H9 (cell line): ENCODE results near the gene PROC. TPM values are rescaled to one million over a fixed set of nuclear protein-coding genes. Genes with fewer than 3 reads are reported as not detected.

Experiments
- DNase-seq: peaks from one replicate; pipeline ENCODE4 v3.0.0-alpha.2; 2017
- H2AFZ ChIP-seq: one replicate; pipeline ENCODE4 v1.6.1; 2013; ENCODE audit warnings: mild to moderate bottlenecking, low read length, control low read depth, moderate library complexity
- H2AK5ac ChIP-seq: 2 replicates; pipeline ENCODE4 v1.6.1; 2013; ENCODE audit warnings: low read length, control low read depth, mixed read lengths; ENCODE audit not compliant: insufficient read length
- H2BK120ac ChIP-seq: one replicate; pipeline ENCODE4 v1.6.1; 2013; ENCODE audit warnings: low read depth, mild to moderate bottlenecking, low read length, control low read depth, inconsistent platforms; ENCODE audit not compliant: poor library complexity, severe bottlenecking
- H2BK12ac ChIP-seq: 2 replicates; pipeline ENCODE4 v1.6.1; 2013; ENCODE audit warnings: low read length, control low read depth, mixed read lengths, low read depth; ENCODE audit not compliant: insufficient read length
- H2BK15ac ChIP-seq: 2 replicates; pipeline ENCODE4 v1.6.1; 2013; ENCODE audit warnings: low read depth, low read length, control low read depth
- H2BK20ac ChIP-seq: one replicate; pipeline ENCODE4 v1.6.1; 2013; ENCODE audit warnings: low read depth, mild to moderate bottlenecking, low read length, control low read depth, inconsistent platforms; ENCODE audit not compliant: poor library complexity, severe bottlenecking
- H2BK5ac ChIP-seq: 2 replicates; pipeline ENCODE4 v1.6.1; 2013; ENCODE audit warnings: low read length, control low read depth, mixed read lengths; ENCODE audit not compliant: insufficient read length
- H3K14ac ChIP-seq: 2 replicates; pipeline ENCODE4 v1.6.1; 2013; ENCODE audit warnings: low read length, control low read depth; ENCODE audit not compliant: insufficient read depth
- H3K18ac ChIP-seq: 2 replicates; pipeline ENCODE4 v1.6.1; 2013; ENCODE audit warnings: low read depth, mild to moderate bottlenecking, mixed read lengths, low read length, control low read depth; ENCODE audit not compliant: insufficient read length
- H3K23ac ChIP-seq: 2 replicates; pipeline ENCODE4 v1.6.1; 2013; ENCODE audit warnings: low read length, control low read depth, mixed read lengths, low read depth; ENCODE audit not compliant: insufficient read length
- H3K23me2 ChIP-seq: 2 replicates; pipeline ENCODE4 v1.6.1; 2013; ENCODE audit warnings: low read depth, mild to moderate bottlenecking, mixed read lengths, low read length, control low read depth; ENCODE audit not compliant: insufficient read length, poor library complexity, severe bottlenecking
- H3K27ac ChIP-seq: 2 replicates; pipeline ENCODE4 v1.5.1; 2013; ENCODE audit warnings: low read length, control low read depth, mixed read lengths, low read depth; ENCODE audit not compliant: insufficient read length
- H3K27me3 ChIP-seq: 2 replicates; pipeline ENCODE4 v1.6.1; 2013; ENCODE audit warnings: low read length, control low read depth, inconsistent platforms; ENCODE audit not compliant: insufficient read depth
- H3K4ac ChIP-seq: 2 replicates; pipeline ENCODE4 v1.6.1; 2013; ENCODE audit warnings: low read depth, mild to moderate bottlenecking, control low read depth, inconsistent platforms, low read length, moderate library complexity
- H3K4me1 ChIP-seq: 2 replicates; pipeline ENCODE4 v1.6.1; 2013; ENCODE audit warnings: low read length, control low read depth, inconsistent platforms; ENCODE audit not compliant: insufficient read depth
- H3K4me2 ChIP-seq: 2 replicates; pipeline ENCODE4 v1.6.1; 2013; ENCODE audit warnings: low read length, control low read depth, mixed read lengths; ENCODE audit not compliant: insufficient read length, insufficient read depth
- H3K56ac ChIP-seq: 2 replicates; pipeline ENCODE4 v1.6.1; 2013; ENCODE audit warnings: low read depth, mild to moderate bottlenecking, mixed read lengths, low read length, control low read depth; ENCODE audit not compliant: insufficient read length
- H3K79me1 ChIP-seq: 2 replicates; pipeline ENCODE4 v1.6.1; 2013; ENCODE audit warnings: low read depth, mild to moderate bottlenecking, moderate library complexity, low read length, control low read depth, inconsistent platforms; ENCODE audit not compliant: insufficient read depth, poor library complexity, severe bottlenecking
- H3K79me2 ChIP-seq: 2 replicates; pipeline ENCODE4 v1.6.1; 2013; ENCODE audit warnings: low read length, control low read depth, inconsistent platforms; ENCODE audit not compliant: insufficient read depth
- H3K9ac ChIP-seq: 2 replicates; pipeline ENCODE4 v1.6.1; 2013; ENCODE audit warnings: low read length, control low read depth, mixed read lengths; ENCODE audit not compliant: insufficient read length; ENCODE audit errors: extremely low read depth
- H3K9me3 ChIP-seq: one replicate; pipeline ENCODE4 v1.6.1; 2013; ENCODE audit warnings: low read depth, low read length, inconsistent platforms; ENCODE audit not compliant: control insufficient read depth
- H3T11ph ChIP-seq: one replicate; pipeline ENCODE4 v1.6.1; 2013; ENCODE audit warnings: mild to moderate bottlenecking, low read length, control low read depth, inconsistent platforms
- H4K20me1 ChIP-seq: one replicate; pipeline ENCODE4 v1.6.1; 2013; ENCODE audit not compliant: control insufficient read depth, insufficient read length, insufficient read depth
- H4K5ac ChIP-seq: 2 replicates; pipeline ENCODE4 v1.6.1; 2013; ENCODE audit warnings: low read depth, mild to moderate bottlenecking, mixed read lengths, low read length, control low read depth; ENCODE audit not compliant: insufficient read length
- H4K8ac ChIP-seq: replicated peaks from 2 replicates; pipeline ENCODE4 v1.6.1; 2013; ENCODE audit warnings: low read length, control low read depth, mixed read lengths, low read depth; ENCODE audit not compliant: insufficient read length
- H4K91ac ChIP-seq: 2 replicates; pipeline ENCODE4 v1.6.1; 2013; ENCODE audit warnings: low read depth, mild to moderate bottlenecking, moderate library complexity, mixed read lengths, low read length, control low read depth; ENCODE audit not compliant: insufficient read length
- H3K27ac Mint-ChIP-seq, 3 experiments: 2 replicates in 2 of 3; 3 replicates in 1 of 3; pipeline ENCODE4 v1.8.0; 2020 to 2021; ENCODE audit warnings: mixed read lengths in 3 of 3, mild to moderate bottlenecking in 1 of 3, moderate library complexity in 1 of 3
- H3K27me3 Mint-ChIP-seq: 2 replicates; pipeline ENCODE4 v1.8.0; 2021; ENCODE audit warnings: low read depth, mild to moderate bottlenecking, moderate library complexity, mixed read lengths
- H3K36me3 Mint-ChIP-seq, 3 experiments: 2 replicates in 2 of 3; 3 replicates in 1 of 3; pipeline ENCODE4 v1.8.0; 2020 to 2021; ENCODE audit warnings: low read depth in 3 of 3, mixed read lengths in 3 of 3; ENCODE audit not compliant: insufficient read depth in 1 of 3
- H3K4me1 Mint-ChIP-seq, 2 experiments: 2 replicates each; pipeline ENCODE4 v1.8.0; 2020; ENCODE audit warnings: mixed read lengths in 2 of 2
- H3K4me3 Mint-ChIP-seq, 2 experiments: 2 replicates in 1 of 2; 3 replicates in 1 of 2; pipeline ENCODE4 v1.8.0; 2020 to 2021; ENCODE audit warnings: mild to moderate bottlenecking in 2 of 2, mixed read lengths in 2 of 2, moderate library complexity in 1 of 2
- H3K9me3 Mint-ChIP-seq, 2 experiments: 2 replicates in 1 of 2; 3 replicates in 1 of 2; pipeline ENCODE4 v1.8.0; 2020; ENCODE audit warnings: mild to moderate bottlenecking in 2 of 2, mixed read lengths in 2 of 2, moderate library complexity in 1 of 2
- CTCF ChIP-seq: fragments of 200-600 bp; sonication (generic); conservative IDR thresholded peaks from 3 replicates; pipeline ENCODE4 v1.8.0; 2021; ENCODE audit warnings: antibody characterized with exemption, mild to moderate bottlenecking
- WGBS: extraction: QIAGEN DNeasy Blood & Tissue Kit; methylation state at CpG from one replicate; pipeline ENCODE4 v1.1.7; 2013; ENCODE audit warnings: missing lambda C conversion rate, low lambda C conversion rate, mixed read lengths; ENCODE audit not compliant: insufficient read length; ENCODE audit errors: extremely low coverage; 5-methylcytosine and 5-hydroxymethylcytosine counted together
- total RNA-seq: library from RNA; stranded (reverse); gene quantifications from 2 replicates; pipeline ENCODE4 v1.2.1, GENCODE V29; 2021

PROC gene
- total RNA-seq, 1 experiment from 2014 or later, result 0.61 TPM

GRCh38 chr2:127462461-127462860 lies 44.2 kb downstream of the PROC start:
- Histone ChIP-seq H3K18ac (no peak overlapping the region), H2BK5ac (no peak overlapping the region), H3K4me2 (no peak overlapping the region), H3K23me2 (no peaks in the 10 kb centered on the region), H3K9me3 (no peaks in the 10 kb centered on the region), H2BK12ac (no peak overlapping the region), H3K27me3 (no peaks in the 10 kb centered on the region), H2BK15ac (no peak overlapping the region), H2BK20ac (no peak overlapping the region), H3K27ac (no peak overlapping the region), H3K79me2 (no peaks in the 10 kb centered on the region), H2AK5ac (no peak overlapping the region), H3K4ac (no peak overlapping the region), H4K5ac (no peak overlapping the region), H3K79me1 (no peaks in the 10 kb centered on the region), H3T11ph (no peak overlapping the region), H2BK120ac (no peak overlapping the region), H3K9ac (no peak overlapping the region), H3K23ac (no peak overlapping the region), H2AFZ (no peak overlapping the region), H3K14ac (no peak overlapping the region), H4K91ac (no peak overlapping the region), H3K56ac (no peak overlapping the region), H4K8ac (no peak overlapping the region), H4K20me1 (no peaks in the 10 kb centered on the region), H3K4me1 (peaks cover 2% of the 10 kb centered on the region; the same call in 1 of the 2 replicates)
- DNase-seq, result no peak
- no peaks in the 10 kb centered on the region for H3K9me3 Mint-ChIP-seq
- no CpG with 5 or more reads among the region's 3 CpGs for WGBS
- no peaks in the 10 kb centered on the region for H3K27me3 Mint-ChIP-seq
- no peaks in the 10 kb centered on the region; a peak in 2 of 7 replicates for H3K36me3 Mint-ChIP-seq
- H3K27ac Mint-ChIP-seq, result no peak overlapping the region
- H3K4me1 Mint-ChIP-seq, result peaks cover 28% of the 10 kb centered on the region in 2 experiments
- H3K4me3 Mint-ChIP-seq, result no peak overlapping the region
- no peak for TF ChIP-seq CTCF
